22Rv1 (cell line): ENCODE data around the gene FAM83G.

Experiments
- CTCF ChIP-seq: fragments of 450-650 bp; IDR thresholded peaks from 2 replicates; pipeline ENCODE4 v1.5.1; 2017; ENCODE audit warnings: mild to moderate bottlenecking
- ZFX ChIP-seq: fragments of 450-650 bp; IDR thresholded peaks from 2 replicates; pipeline ENCODE4 v1.6.1; 2017; ENCODE audit warnings: antibody characterized with exemption, borderline replicate concordance

- TF ChIP-seq CTCF, result no peak
- TF ChIP-seq ZFX, result no peak
These were observed 8.7 kb upstream of the FAM83G start for GRCh38 chr17:19013226-19013625.
